GM18508 (cell line): ENCODE measurements around the gene IMP4.
"Not testable (repeated sequence)": the region's sequence is repeated elsewhere in the genome, so short reads cannot be mapped to it uniquely, and the experiment has no call there.

Experiments used
- ATAC-seq: cut with Tn5 transposase; IDR thresholded peaks from one replicate; pipeline ENCODE4 v1.9.1; 2021; ENCODE audit warnings: moderate number of reproducible peaks; ENCODE audit not compliant: insufficient read depth, unreplicated experiment

IMP4 gene, protein sequence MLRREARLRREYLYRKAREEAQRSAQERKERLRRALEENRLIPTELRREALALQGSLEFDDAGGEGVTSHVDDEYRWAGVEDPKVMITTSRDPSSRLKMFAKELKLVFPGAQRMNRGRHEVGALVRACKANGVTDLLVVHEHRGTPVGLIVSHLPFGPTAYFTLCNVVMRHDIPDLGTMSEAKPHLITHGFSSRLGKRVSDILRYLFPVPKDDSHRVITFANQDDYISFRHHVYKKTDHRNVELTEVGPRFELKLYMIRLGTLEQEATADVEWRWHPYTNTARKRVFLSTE

DNA sequence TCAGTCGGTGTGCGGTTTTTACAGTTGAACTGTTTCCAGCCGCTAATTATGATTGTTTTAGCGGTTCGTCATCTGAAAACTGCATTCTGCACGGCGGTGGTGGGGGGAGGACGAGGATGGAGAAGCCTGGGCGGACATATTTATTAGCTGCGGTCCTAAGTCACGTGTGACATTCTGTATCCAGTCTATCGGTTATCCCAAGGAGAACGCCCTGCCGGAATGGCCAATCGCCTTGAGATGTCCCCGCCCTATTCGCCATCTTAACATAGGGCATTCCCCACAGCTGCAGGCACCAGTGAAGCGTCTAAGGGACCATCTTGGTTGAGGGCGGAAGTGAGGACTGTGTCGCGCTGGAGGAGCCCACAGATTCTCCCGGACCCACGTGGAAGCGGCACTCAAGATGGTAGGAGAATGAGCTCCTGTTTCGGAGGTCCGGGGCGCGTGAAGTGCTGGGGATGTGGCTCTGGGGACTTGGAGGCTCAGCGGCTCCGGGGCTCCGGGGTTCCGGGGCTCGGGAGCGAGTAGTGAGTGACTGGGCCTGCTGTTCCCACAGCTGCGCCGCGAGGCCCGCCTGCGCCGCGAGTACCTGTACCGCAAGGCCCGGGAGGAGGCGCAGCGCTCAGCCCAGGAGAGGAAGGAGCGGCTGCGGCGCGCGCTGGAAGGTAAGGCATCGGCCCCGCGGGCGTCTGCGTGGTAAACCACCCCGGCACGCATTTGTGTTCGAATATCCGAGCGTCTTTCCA lies at the start of gene IMP4:
IMP4 (plus strand) TSS at position 365 of the 743 bp plus-strand sequence; CDS start at position 401, 36 bp downstream.
- peak; percentile 80 for ATAC-seq

DNA sequence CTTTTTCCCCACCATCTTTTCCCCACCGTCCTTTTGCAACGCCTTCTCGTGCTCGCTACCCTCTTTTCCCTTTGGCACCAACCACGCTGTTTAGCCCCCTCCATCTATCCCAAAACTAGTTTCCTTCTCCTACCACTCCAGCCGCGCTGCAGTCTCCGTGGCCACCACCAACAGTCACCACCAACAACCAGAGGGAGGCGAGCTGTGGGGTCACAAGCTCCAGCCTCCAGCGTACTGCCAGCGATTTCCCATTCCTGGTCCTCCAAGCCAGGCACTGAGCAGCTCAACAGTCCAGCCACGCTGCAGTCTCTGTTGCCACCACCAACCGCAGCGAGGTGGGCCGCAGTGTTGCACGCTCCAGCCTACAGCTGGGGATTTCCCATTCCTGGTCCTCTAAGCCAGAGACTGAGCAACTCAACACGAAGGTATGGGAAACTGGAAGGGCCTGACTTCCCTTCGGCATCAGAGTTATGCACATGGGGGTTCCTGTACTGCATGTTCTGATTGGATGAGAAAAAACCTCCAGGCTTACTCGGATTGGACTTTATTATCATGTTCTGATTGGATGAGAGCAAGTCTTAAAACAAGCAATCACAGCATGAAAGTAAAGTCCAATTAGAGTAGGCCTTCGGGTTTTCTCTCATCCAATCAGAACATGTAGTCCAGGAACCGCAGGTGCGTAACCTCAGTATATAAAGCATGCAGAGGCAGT lies 42.3 kb upstream of the IMP4 start:
- ATAC-seq, result no peak

DNA sequence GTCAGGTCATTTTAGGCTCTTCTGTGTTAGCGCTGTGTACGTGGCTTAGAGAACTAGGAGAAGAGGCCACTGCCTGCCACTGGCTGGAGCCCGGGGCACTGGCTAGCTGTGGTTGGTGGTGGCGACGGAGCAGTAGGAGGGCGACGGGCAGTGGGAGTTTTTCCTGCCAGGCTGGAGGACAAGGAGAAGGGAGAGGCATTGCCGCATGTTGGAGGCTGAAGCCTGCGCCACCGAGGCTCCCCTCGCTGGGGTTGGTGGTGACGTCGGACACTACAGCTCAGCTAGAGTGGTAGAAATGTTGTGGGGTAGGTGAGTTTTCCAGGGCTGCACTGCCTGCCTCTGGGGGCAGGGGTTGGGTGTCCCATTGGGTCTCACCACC lies 41.7 kb upstream of the IMP4 start:
- no peak for ATAC-seq

DNA sequence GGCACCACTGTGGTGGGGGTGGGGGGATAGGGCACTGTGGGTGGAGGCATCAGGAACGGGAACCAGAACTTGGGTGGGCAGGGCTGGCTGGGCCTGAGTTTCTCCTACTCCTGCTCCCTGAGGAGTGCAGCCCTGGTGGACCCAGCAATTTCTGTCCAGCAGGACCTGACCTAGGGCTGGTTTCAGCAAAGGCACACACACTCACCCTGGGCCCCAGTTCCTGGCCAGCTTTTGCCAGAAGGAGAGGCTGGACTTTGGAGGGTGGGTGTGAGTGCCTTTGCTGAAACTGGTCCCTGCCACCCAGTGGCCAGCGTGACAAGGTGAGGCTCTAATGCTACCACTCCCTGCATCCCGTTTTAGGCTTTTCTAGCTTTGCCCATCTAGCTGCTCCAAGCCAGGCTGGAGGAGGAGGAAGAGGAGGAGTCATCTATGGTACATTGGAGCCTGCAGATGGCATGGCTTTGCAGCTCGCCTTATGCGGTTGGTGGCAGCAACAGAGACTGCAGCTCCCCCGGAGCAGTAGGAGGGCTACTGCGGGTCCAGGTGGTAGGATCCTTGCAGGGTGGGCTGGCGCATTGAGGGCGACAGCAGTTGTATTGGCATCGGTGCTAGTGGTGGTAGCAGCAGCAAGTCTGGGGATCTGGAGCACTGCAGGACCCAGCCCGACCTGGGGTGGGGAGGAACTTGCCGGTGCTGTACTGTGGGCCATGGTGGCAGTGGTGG lies 40.4 kb upstream of the IMP4 start:
- no peak for ATAC-seq

DNA sequence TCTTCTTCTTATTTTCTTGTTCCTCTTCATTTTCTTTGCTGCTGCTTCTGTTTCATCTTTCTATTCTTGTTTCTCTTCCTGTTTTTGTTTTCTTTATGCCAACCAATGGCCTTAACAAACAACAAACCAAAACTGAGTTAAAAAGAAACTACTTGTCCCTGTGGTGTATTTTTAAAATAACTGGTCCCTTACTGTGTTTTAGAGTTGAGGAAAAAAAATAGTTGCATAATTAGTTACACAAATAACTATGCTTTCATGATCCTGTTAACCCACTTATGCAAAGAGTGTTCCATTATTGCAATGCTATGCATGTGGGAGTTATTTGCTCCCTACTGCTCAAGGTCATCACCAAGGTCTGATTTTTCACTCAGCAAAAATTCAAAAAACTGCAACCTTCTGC lies 39.5 kb upstream of the IMP4 start:
- ATAC-seq, result no peak

DNA sequence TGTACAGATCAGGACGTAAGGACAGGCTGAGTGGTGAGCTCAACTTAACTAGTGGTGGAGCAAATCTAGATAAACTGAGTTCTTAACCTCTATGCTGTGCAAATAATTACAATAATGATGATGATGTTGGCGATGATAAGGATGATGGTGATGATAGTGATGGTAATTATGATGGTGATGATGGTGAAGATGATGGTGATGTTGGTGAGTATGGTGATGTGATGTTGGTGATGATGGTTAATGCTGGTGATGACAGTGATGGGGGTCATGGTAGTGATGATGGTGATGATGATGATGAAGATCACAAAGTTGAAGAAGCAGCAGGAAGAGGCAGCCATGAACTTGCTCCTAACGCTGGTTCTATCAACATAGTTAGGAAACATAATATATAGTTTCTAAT lies 38.0 kb upstream of the IMP4 start:
- ATAC-seq, result no peak

DNA sequence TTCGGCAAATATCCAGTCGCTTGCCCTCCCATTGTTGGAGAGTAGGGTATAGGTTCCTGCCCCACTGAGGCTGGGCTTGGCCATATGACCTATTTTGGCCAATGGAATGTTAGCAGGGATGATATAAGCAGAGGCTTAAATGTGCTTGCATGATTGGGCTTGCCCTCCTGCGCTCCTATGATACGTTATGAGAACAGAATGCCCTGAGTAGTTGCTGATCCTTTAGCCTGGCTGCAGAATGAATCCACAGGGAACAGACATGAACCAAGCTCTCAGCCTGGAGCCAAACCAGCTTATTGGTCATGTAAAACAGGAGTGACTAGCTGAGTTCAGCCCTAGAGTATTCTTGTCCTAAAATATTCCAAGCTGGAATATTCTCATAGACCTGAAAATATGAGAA lies 34.8 kb upstream of the IMP4 start:
- no peak for ATAC-seq

DNA sequence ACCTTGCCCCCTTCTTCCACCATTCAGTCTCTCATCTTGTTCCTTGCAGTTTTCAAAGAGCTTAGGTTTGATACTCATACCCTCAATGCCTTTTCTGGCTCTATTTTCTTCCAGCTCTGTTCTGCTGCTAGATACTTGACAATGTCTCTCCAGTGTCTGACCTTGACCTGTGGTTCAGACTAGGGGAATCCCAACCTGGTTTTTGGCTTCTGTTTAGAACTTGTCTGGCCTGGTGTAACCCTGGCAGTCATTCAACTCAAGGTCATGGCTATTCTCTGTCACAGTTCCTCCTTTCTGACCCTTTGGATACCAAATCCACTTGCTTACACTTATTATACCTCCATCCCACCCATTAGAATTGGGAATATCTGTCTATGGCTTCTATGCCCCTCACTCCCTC lies 31.8 kb upstream of the IMP4 start:
- ATAC-seq, result no peak

DNA sequence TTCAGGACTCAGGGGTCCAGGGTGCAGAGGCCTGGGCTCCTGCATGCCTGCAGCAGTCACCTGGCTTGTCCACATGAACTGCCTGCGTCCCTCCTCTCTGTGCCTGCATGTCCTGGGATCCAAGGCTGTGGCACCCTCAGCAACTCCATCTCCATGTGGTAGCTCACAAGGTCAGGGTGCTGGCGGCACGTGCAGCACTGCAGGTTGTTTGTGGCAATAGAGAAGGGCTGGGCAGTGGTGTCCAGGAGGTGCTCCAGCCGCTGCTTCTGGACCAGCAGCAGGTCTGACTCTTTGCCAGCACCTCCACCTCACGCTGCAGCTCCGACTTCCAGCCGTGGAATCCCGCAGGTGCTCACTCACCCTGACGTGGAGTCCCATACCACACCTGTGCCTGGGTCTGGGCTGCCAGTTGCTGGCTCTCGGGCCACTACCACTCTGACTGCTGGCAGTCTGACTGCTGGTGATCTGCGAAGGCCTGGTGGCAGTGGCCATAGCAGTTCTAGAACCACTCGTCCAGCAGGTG lies 28.8 kb upstream of the IMP4 start:
- no peak for ATAC-seq

DNA sequence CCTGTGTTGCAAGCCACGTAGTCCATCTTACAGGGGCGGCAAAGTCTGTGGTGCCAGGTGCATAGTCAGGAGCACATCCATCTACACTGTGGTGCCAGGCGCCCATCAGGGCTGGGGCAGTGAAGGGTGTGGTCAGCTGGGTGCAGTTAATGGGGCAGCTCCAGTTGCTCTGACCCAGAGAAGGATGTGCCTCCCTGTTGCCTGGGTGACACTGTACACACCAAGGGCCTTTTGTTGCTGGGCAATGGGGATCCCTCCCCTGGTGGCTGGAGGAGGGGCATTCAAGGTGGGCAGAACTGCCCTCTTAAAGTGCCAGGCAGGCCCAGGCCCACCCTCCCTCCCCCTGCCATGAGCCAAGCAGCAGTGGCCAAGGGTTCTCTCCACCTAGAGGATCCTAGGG lies 28.3 kb upstream of the IMP4 start:
- ATAC-seq, result no peak

DNA sequence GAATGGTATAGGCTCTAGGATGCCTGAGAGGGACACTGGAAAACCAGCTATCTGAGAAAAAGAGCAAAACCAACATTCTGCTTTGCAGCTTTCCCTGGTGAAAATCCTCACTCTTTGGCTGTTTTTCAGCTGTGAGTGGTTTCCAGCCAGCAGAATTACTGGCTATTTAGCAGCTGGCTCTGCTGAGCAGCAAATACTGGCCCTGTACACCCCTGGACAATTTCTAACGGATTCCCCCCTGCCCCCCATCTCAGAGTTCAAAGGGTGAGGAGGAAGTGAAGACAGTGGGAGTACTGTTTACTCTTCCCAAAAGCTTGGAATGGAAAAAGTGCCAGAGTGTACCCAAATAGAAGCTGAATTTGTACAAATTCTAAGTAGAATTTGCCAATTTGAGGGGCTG lies 26.1 kb upstream of the IMP4 start:
- no peak for ATAC-seq

DNA sequence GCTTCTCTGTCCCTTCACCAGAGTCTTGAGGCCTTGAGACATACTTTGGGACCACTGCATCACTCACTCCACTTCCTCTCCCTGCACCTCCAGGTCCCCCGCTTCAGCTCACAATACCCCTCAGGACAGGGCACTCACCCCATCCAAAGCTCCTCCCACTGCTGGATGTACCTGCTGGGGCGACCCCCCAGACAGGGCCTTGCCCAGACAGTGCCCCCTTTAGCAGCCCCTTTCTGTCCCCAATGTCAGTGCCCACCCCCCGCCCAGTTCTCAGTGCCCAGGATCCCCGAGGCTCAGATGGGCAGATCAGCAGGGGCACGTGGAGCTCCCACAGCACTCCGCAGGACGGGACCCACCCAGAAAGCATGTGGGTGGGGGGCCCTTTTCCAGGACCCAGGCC lies 23.8 kb upstream of the IMP4 start:
- no peak for ATAC-seq

DNA sequence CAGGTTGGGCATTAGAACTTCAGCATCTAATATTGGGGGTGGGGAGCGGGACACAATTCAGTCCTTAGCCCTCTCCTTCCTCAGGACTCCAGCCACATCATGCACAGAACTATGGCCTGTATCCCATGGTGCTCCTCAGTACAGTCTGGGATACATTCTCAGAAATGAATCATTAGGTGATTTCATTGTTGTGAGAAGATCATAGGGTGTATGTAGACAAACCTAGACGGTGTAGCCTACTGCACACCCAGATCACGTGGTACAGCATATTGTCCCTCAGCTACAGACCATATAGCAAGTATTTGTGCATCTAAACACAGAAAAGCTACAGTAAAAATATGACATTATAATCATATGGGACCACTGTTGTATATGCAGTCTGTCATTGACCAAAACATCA lies 23.2 kb upstream of the IMP4 start:
- no peak for ATAC-seq

DNA sequence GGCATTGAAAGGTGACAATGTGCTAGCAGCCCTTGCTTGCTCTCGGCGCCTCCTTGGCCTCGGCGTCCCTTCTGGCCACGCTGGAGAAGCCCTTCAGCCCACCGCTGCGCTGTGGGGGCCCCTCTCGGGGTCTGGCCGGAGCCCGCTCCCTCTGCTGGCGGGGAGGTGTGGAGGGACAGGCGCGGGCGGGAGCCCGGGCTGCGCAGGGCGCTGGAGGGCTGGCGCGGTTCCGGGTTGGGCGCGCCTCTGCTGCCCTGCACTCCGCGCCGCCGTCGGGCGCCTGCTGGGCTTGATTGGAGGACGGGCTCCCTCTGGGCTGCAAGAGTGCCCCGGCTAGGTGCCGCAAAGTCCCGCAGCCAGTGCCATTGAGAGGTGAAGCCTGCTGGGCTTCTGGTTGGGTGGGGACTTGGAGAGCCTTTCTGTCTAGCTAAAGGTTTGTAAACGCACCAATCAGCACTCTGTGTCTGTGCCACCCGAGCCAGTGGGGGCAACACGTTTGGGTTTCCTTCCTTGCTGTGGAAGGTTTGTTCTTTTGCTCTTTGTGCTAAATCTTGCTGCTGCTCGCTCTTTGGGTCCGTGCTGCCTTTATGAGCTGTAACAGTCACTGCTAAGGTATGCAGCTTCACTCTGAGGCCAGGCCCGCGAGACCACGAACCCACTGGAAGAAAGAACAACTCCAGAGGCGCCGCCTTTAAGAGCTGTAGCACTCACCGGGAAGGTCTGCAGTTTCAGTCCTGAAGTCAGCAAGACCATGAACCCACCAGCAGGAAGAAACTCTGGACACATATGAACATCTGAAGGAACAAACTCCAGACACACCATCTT lies 14.8 kb upstream of the IMP4 start:
- no peak for ATAC-seq

DNA sequence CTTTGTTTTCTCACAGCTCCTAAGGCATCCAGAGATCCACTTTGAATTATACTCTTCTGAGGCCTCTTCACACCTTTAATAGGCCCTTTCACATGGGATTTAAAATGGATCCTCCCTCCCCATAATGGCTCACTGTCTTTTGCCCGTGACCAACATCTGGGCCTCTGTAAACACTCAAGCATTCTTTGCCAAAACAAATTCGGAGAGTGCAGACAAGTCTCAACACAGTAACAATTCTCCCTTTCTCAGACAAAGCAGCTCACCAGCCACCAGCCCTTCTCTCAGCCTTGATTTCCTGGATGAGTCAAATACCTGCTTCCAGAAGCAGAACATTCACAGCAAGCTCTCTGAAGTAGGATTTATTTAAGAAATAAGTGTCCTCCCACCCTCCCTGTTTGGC lies 14.0 kb upstream of the IMP4 start:
- ATAC-seq, result no peak

DNA sequence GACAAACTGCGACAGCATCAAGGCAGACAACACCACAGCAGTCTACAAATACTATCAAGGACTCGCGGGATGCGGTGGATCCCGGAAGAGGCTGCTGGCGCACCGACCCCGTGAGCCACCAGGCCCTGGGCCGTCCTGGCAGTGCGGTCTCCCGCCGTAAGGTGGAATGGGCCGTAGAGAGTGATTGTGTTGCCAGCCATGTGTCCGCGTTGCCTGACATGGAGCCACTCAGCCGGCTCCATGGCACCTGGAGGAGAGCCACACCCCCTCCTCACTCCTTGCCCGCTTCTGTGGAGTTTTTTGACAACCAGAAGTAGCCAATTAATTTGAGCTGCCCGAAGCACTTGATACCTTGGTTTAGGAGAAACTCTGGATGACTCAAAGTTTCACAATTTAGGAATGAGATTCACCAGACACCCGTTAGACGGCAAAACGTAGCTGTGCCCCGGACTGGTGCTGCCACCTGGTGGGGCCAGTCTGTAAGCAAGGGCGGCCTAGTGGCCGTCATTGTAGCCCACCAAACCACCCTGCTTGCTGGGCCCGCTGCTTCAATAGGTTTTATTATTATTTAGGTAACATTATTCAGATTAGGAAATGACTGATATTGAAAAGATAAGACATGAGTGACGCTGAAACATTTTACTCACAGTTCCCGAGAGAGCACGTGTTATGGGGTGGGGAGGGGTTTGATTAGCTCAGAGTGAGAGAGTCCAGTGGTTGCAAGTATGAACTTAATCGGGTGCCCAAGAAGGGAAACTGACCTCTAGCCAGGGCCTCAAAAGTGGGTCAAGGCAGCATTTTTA lies 10.2 kb upstream of the IMP4 start:
- ATAC-seq, result peak; percentile 55

DNA sequence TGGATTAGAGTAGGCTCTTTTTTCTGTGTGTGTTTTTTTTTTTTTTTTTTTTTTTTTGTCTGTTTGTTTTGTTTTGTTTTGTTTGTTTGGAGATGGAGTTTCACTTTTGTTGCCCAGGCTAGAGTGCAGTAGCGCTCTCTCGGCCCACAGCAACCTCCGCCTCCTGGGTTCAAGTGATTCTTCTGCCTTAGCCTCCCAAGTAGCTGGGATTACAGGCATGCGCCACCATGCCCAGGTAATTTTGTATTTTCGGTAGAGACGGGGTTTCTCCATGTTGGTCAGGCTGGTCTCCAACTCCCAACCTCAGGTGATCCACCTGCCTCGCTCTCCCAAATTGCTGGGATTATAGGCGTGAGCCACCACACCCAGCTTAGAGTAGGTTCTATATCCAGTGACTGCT lies 9.4 kb upstream of the IMP4 start:
- ATAC-seq, result not testable (repeated sequence)

DNA sequence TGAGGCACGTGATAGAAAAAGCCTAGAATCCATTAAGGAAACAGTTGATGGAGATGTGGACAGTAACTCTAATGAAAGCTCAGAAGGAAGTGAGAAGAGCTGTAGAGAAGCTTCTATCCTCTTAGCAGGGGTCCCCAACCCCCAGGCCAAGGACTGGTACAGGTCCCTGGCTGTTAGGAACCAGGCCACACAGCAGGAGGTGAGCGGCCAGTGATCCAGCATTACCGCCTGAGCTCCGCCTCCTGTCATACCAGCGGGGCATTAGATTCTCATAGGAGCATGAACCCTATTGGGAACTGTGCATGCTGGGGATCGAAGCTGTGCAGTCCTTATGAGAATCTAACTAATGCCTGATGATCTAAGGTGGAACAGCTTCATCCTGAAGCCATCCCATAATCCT lies 8.7 kb upstream of the IMP4 start:
- ATAC-seq, result no peak

DNA sequence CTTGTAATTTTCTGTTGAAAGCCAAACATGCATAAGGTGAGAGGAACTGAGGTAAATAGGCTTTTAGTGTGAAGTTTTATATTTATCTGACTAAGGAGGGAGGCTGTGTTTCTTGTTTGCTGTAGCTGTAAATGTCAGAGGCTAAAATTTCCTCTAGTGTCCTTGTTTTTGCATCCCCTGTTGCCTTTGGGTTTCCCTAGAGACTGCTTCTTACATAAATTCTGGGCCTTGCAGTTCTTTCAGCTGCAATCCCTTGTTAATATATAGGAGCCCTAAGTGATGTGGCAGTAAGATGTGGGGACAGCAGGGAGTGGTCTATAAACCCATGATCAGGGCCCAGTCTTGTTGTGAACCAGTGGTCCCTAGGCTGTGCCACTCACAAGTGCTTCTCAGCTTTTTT lies 7.5 kb upstream of the IMP4 start:
- ATAC-seq, result no peak
